Umbilical cord (tissue), 2 donors: ENCODE data around the gene DOLPP1. TPM values are rescaled to one million over a fixed set of nuclear protein-coding genes. Genes with fewer than 3 reads are reported as not detected.

Source experiments
- DNase-seq: peaks from one replicate; pipeline ENCODE4 v3.0.0-alpha.2; 2015; ENCODE audit warnings: low spot score
- total RNA-seq: library from RNA; depleted of rRNA; stranded (reverse); fragments of >200 nt; gene quantifications from one replicate; pipeline ENCODE4 v1.2.3, GENCODE V29; 2014; ENCODE audit warnings: low replicate concordance; ENCODE audit not compliant: insufficient read depth

The DOLPP1 gene
- total RNA-seq, 1 donor from 2014 or later: 4.8 TPM

DNA sequence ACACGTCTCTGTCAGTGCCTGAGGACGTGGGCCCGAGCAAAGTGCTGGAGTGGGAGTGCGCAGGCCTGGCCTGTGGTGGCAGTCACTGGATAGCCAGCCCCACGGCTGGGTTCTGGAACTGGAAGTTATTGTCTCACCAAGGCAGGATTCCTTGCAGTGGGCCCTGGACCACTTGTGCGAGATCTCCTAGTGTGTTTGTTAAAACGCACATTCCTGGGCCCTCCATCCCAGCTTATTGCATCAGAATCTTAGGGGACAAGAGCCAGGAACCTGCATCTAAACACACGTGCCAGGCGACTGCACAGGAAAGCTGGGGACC, 57.2 kb downstream of the DOLPP1 start:
- DNase-seq: no peak

DNA sequence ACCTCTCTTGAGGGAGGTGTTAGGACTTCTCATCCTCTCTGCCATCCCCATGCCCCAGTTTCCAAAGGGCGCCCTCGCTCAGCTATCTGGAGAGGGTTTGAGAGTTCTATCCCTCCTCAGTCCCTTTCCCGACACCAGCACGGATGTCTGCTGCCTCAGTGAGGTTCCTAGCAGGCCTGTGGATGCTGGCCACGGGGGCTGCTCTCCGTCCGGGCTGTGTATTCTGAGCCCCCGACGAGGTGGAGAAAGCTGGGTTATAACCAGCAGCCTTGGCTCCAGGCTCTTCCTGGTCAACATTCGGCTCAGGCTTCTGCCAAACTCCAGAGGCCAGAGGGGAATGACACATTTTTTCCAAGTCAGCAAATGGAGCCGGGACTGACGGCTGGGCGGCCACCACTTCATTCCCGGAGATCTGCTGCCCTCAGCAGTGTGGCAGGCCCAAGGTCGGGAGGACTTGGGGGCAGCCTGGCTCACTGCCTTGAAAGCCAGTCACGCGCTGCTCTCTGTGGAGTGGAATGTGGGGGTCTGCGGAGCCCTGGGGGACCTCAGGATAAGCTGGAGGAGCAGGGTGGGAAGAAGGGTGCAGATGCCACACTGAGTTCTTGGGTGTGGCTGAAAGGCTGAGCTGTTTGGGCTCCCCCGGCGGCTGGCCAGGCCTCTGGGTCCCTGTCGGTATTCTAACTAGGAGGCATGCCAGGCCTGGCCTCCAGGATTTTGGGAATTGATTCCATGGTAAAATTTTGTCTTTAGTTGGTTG, 57.7 kb downstream of the DOLPP1 start:
- DNase-seq: peak; percentile 60

DNA sequence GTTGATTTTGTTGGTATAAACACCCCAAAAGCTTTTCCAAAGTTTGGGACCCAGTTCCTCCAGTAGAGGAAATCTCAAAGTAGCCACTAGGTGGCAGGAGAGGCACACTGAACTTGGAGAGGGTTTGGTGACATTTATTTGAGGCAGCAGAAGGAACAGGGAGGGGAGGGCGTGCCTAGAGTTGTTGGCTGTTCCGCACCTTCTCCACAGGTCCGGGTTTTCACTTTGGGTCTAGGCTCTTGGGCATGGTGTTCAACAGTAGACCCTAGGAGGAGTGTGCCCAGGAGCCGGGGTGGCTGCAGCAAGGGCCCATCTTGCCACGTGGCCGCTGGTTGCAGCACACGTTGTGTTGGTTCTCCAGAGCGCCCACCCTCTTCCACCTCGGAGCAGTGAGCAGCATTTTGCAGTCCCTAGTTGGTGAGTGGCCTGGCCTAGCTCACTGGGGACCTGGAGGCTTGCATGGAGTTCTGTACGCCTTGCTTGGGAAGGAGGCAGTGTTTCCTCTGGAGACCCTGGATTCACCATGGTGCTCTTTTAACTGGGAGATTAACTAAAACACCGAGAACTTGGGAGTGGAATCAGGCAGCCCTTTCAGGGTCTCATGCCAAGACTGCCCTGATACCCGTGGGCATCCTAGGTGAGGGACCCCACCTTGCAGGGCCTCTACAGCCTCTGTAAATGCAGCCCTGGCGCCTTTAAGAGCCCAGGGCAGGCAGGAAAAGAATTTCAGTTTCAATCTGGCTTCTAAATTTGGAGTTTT, 58.5 kb downstream of the DOLPP1 start:
- peak; percentile 95 for DNase-seq

DNA sequence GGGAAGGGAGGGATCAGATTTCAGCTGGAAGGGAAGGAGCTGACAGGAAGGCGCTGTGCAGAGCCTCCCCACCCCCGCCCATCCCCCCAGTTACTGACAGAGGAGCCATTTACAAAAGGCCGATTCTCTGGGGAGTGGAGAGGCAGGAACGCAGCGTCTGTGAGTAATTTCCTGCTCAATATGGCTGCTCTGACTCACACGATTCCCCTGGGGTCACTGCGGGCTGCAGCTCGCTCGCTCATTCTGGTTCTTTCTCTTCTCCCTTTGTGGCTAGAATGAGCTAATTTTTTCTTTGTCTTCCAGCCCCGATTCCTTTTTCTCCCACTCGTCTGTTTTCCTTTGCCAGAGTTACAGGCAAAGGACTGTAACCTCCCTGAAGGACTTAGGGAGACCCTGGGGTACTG, 59.1 kb downstream of the DOLPP1 start:
- DNase-seq: peak; percentile 100

Other genes starting within 250 kb of the DOLPP1 start
- gene KYAT1, start 199.2 kb upstream of the DOLPP1 start, total RNA-seq: 3.9 TPM
- 25.0 TPM for gene LRRC8A, start 199.0 kb upstream of the DOLPP1 start, total RNA-seq
- 24.3 TPM for gene PHYHD1, start 160.1 kb upstream of the DOLPP1 start, total RNA-seq
- gene DOLK, start 133.5 kb upstream of the DOLPP1 start, total RNA-seq: 9.4 TPM
- 30.1 TPM for gene NUP188, start 133.4 kb upstream of the DOLPP1 start, total RNA-seq
- gene SH3GLB2, start 52.8 kb upstream of the DOLPP1 start, total RNA-seq: 28.4 TPM
- 9.1 TPM for gene MIGA2, start 44.5 kb upstream of the DOLPP1 start, total RNA-seq
- gene CRAT, start 29.7 kb downstream of the DOLPP1 start, total RNA-seq: 27.9 TPM
- gene PTPA, start 30.3 kb downstream of the DOLPP1 start, total RNA-seq: 24.1 TPM
- 33.5 TPM for gene IER5L, start 97.2 kb downstream of the DOLPP1 start, total RNA-seq